ENCODE data around the gene EMILIN3. TPM values are rescaled to one million over a fixed set of nuclear protein-coding genes. Genes with fewer than 3 reads are reported as not detected.

EMILIN3 gene
- total RNA-seq, 1 donor from 2014 or later: 0.20 TPM

DNA sequence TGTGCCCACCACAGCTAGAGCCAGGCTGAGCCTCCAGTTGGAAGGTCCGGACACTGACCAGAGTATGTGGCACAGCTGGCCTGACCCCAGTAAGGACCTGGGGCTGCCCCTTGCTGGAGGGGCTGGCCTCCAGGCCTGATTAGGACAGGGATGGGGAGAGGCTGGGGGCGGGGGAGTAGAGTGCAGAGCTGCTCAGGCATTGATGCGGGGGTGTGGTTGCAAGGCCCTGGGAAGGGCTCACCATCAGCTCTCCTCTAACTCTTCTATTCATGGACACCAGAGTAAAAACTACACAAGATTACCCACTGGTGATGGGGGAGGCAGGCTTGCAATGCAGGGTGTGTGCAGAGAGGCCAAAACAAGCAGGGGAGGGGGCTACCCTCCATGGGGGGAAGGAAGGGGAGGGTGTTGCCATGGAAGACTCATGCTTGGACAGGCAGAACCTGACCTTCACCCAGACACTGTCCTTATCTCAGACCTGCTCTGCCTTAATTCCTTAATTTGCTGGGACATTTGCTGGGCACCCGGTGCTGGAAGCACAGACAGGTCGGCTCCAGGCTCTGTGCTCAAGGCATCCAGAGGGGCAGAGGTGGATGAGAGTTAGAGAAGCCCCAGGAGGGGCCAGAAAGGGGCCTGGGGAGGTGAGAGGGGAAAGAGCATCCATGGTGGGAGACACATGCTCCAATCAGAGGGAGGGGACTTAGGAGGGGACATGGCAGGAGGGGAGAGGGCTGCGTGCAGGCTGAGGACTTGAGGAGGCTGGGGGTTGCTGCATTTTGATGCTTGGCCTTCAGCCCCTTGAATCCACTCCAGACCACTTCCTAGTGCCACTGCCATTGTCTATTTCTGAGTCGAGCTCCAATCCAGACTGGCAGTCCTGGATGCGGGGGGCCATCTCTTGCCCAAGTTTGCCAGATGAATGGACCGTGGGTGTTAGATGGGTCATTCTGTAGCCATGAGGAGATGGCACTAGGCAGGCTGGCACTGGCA lies 7.6 kb upstream of the EMILIN3 start:
- Histone ChIP-seq H3K27ac (ENCODE audit: low read depth, low read length) (no peak overlapping the region), H3K4me3 (ENCODE audit: insufficient read depth, low read depth, low read length) (no peak overlapping the region), H3K9me3 (ENCODE audit: insufficient read depth, low read depth, low read length) (peaks cover 7% of the 10 kb centered on the region), H3K36me3 (ENCODE audit: insufficient read depth, low read length) (no peaks in the 10 kb centered on the region), H2AFZ (ENCODE audit: low read depth, low read length) (no peak overlapping the region), H4K20me1 (ENCODE audit: insufficient read depth, low read length) (no peaks in the 10 kb centered on the region), H3K9ac (ENCODE audit: low read length) (no peak overlapping the region), H3K4me1 (ENCODE audit: insufficient read depth, low read length) (no peaks in the 10 kb centered on the region), H3K4me2 (ENCODE audit: low read length) (no peak overlapping the region), H3K79me2 (ENCODE audit: insufficient read depth, low read length) (no peaks in the 10 kb centered on the region), H3K27me3 (ENCODE audit: insufficient read depth, low read length) (peaks cover 7% of the 10 kb centered on the region)
- Mint-ChIP-seq H3K4me3 (ENCODE audit: unreplicated experiment) (no peak overlapping the region), H3K4me1 (ENCODE audit: low read depth, unreplicated experiment) (no peaks in the 10 kb centered on the region), H3K27me3 (ENCODE audit: low read depth, unreplicated experiment) (peaks cover 51% of the 10 kb centered on the region), H3K9me3 (ENCODE audit: unreplicated experiment) (peaks cover 21% of the 10 kb centered on the region), H3K27ac (ENCODE audit: unreplicated experiment) (no peak overlapping the region), H3K36me3 (ENCODE audit: low read depth, unreplicated experiment) (peaks cover 3% of the 10 kb centered on the region)
- FAIRE-seq (no peak), DNase-seq (ENCODE audit: low read depth) (no peak)
- TF ChIP-seq EZH2 (IDR thresholded peaks at IDR 0.05; ENCODE audit: insufficient read depth, low read length): no peak
- TF ChIP-seq, protein P1, sequence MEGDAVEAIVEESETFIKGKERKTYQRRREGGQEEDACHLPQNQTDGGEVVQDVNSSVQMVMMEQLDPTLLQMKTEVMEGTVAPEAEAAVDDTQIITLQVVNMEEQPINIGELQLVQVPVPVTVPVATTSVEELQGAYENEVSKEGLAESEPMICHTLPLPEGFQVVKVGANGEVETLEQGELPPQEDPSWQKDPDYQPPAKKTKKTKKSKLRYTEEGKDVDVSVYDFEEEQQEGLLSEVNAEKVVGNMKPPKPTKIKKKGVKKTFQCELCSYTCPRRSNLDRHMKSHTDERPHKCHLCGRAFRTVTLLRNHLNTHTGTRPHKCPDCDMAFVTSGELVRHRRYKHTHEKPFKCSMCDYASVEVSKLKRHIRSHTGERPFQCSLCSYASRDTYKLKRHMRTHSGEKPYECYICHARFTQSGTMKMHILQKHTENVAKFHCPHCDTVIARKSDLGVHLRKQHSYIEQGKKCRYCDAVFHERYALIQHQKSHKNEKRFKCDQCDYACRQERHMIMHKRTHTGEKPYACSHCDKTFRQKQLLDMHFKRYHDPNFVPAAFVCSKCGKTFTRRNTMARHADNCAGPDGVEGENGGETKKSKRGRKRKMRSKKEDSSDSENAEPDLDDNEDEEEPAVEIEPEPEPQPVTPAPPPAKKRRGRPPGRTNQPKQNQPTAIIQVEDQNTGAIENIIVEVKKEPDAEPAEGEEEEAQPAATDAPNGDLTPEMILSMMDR (IDR thresholded peaks at IDR 0.05; ENCODE audit: insufficient read depth, low read depth, low read length): no peak

DNA sequence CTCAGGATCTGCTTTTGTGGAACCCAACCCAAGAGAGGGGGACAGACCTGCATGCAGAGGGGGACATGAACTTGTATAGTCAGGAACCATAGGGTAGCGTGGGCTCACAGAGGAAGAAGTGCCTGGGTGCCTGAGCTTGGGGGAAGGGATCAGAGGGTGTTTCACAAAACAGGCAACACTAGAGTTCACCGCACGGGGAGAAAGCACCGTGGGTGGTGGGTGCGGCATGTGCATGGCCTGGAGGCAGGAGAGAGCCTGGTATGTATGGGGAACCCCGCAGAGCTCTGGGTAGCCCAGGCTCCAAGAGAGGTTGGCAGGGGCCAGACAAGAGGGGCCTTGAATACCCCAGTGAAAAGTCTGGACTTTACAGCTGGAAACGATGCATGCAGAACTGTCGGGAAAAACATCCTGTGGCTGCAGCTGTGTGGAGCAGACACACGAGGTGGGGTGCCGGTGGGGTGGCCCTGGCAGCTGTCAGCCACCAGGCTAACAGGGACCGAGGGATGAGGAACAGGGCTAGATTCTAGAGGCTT lies 6.7 kb upstream of the EMILIN3 start:
- H3K27ac ChIP-seq (ENCODE audit: low read depth, low read length): no peak overlapping the region
- H4K20me1 ChIP-seq (ENCODE audit: insufficient read depth, low read length): no peaks in the 10 kb centered on the region
- Mint-ChIP-seq H3K9me3 (ENCODE audit: unreplicated experiment) (peaks cover 22% of the 10 kb centered on the region), H3K36me3 (ENCODE audit: low read depth, unreplicated experiment) (peaks cover 3% of the 10 kb centered on the region), H3K4me3 (ENCODE audit: unreplicated experiment) (no peak overlapping the region), H3K4me1 (ENCODE audit: low read depth, unreplicated experiment) (no peaks in the 10 kb centered on the region), H3K27ac (ENCODE audit: unreplicated experiment) (no peak overlapping the region), H3K27me3 (ENCODE audit: low read depth, unreplicated experiment) (peaks cover 54% of the 10 kb centered on the region)
- TF ChIP-seq EZH2 (IDR thresholded peaks at IDR 0.05; ENCODE audit: insufficient read depth, low read length): no peak
- TF ChIP-seq, protein P1 (IDR thresholded peaks at IDR 0.05; ENCODE audit: insufficient read depth, low read depth, low read length): no peak
- H3K4me1 ChIP-seq (ENCODE audit: insufficient read depth, low read length): no peaks in the 10 kb centered on the region
- H3K79me2 ChIP-seq (ENCODE audit: insufficient read depth, low read length): no peaks in the 10 kb centered on the region
- H3K27me3 ChIP-seq (ENCODE audit: insufficient read depth, low read length): peaks cover 8% of the 10 kb centered on the region
- H3K4me2 ChIP-seq (ENCODE audit: low read length): no peak overlapping the region
- H3K4me3 ChIP-seq (ENCODE audit: insufficient read depth, low read depth, low read length): no peak overlapping the region
- no peak for FAIRE-seq
- H3K9me3 ChIP-seq (ENCODE audit: insufficient read depth, low read depth, low read length): peaks cover 7% of the 10 kb centered on the region
- no peak for DNase-seq (ENCODE audit: low read depth)
- H3K9ac ChIP-seq (ENCODE audit: low read length): no peak overlapping the region
- no peak overlapping the region for H2AFZ ChIP-seq (ENCODE audit: low read depth, low read length)
- H3K36me3 ChIP-seq (ENCODE audit: insufficient read depth, low read length): no peaks in the 10 kb centered on the region

Measured in astrocyte (in vitro differentiated cells and primary cell).